Spleen (tissue), 11 donors: ENCODE results near the gene MAEA. TPM values are rescaled to one million over a fixed set of nuclear protein-coding genes. Genes with fewer than 3 reads are reported as not detected.

ENCODE experiments used
- DNase-seq: peaks from one replicate; pipeline ENCODE4 v3.0.0-alpha.2; 2020
- H3K27ac ChIP-seq, 8 donors: fragments of 200-600 bp; sonication (generic) in 7 of 8; 1 replicate in 4 of 8; 2 replicates in 4 of 8; pipeline versions ENCODE4 v1.5.0 to v1.8.0; 2016 to 2021; ENCODE audit warnings: inconsistent platforms in 4 of 8, mild to moderate bottlenecking in 4 of 8, moderate library complexity in 1 of 8
- H3K27me3 ChIP-seq, 7 donors: fragments of 200-600 bp; sonication (generic) in 6 of 7; replicated peaks in 1 of 7; 1 replicate in 4 of 7; 2 replicates in 3 of 7; pipeline versions ENCODE4 v1.5.0 to v1.8.0; 2016 to 2021; ENCODE audit warnings: inconsistent platforms in 3 of 7, mild to moderate bottlenecking in 1 of 7
- H3K36me3 ChIP-seq, 6 donors: fragments of 200-600 bp; sonication (generic) in 5 of 6; 1 replicate in 4 of 6; 2 replicates in 2 of 6; pipeline versions ENCODE4 v1.5.0 to v1.8.0; 2016 to 2021; ENCODE audit warnings: inconsistent platforms in 2 of 6
- H3K4me1 ChIP-seq, 6 donors: fragments of 200-600 bp; sonication (generic) in 5 of 6; 1 replicate in 3 of 6; 2 replicates in 3 of 6; pipeline versions ENCODE4 v1.5.0 to v1.8.0; 2016 to 2021; ENCODE audit warnings: inconsistent platforms in 3 of 6
- H3K4me3 ChIP-seq, 8 donors: fragments of 200-600 bp; sonication (generic) in 7 of 8; 1 replicate in 4 of 8; 2 replicates in 4 of 8; pipeline versions ENCODE4 v1.5.0 to v1.8.0; 2016 to 2021; ENCODE audit warnings: inconsistent platforms in 4 of 8, mild to moderate bottlenecking in 4 of 8, moderate library complexity in 2 of 8
- H3K9me3 ChIP-seq, 8 donors: fragments of 200-600 bp; sonication (generic) in 7 of 8; 1 replicate in 4 of 8; 2 replicates in 4 of 8; pipeline versions ENCODE4 v1.5.0 to v1.8.0; 2016 to 2021; ENCODE audit warnings: inconsistent platforms in 4 of 8
- CTCF ChIP-seq, 11 experiments: fragments of 200-600 bp in 7 of 11; fragments of 450-650 bp in 4 of 11; sonication (generic) in 4 of 11; IDR thresholded peaks in 8 of 11; conservative IDR thresholded peaks in 3 of 11; 1 replicate in 7 of 11; 2 replicates in 4 of 11; pipeline versions ENCODE4 v1.4.0 to v1.8.0; 2016 to 2021; ENCODE audit warnings: antibody characterized with exemption in 11 of 11, inconsistent platforms in 4 of 11, mild to moderate bottlenecking in 1 of 11
- POLR2A ChIP-seq, 3 donors: fragments of 450-650 bp; IDR thresholded peaks; one replicate each; pipeline ENCODE4 v1.5.1; 2017; ENCODE audit warnings: antibody characterized with exemption in 3 of 3, mild to moderate bottlenecking in 1 of 3
- POLR2AphosphoS5 ChIP-seq, 3 donors: sonication (generic); formaldehyde crosslinking; IDR thresholded peaks; one replicate each; pipeline ENCODE4 v1.5.1; 2017; ENCODE audit warnings: antibody characterized with exemption in 3 of 3
- WGBS, 5 donors: extraction: QIAGEN DNeasy Blood & Tissue Kit in 3 of 5; methylation state at CpG; one replicate each; pipeline versions ENCODE4 v1.1.5 to v1.1.7; 2013 to 2018; 5-methylcytosine and 5-hydroxymethylcytosine counted together
- intact Hi-C: fragments of 100-400 bp; cut with DNase I; formaldehyde crosslinking; loops from one replicate; pipeline ENCODE4 v1.15.0; 2023; ENCODE audit warnings: low total_unique reads
- polyA plus RNA-seq, 3 donors: library from polyadenylated mRNA; stranded (reverse); fragments of 200-250 nt; gene quantifications; one replicate each; pipeline ENCODE4 v1.2.1, GENCODE V29; 2013
- total RNA-seq, 7 donors: library from RNA; depleted of rRNA in 3 of 7; stranded (reverse); fragments of >200 nt in 3 of 7; fragmentation: NEBNext Ultra II Directional in 4 of 7; extraction: Animal tissue kit (Norgen Biotek cat#: 25700) in 4 of 7; gene quantifications; one replicate each; pipeline versions ENCODE4 v1.1.0 to v1.2.1, GENCODE V29; 2016 to 2021
- donor health status: healthy with polysubstance abuse.
- donor health status: DM: no; HTN: no; CAD: no; lungs with moderate emphysema.
- donor health status: DM: no; HTN: no; CAD: no.
- donor health status: Bipolar disorder and iron deficiency.
- donor health status: healthy.
- donor health status: DM: no; HTN: no; CAD: no.
- donor health status: DM: yes; HTN: yes; CAD: no.

MAEA gene
- total and polyA plus RNA-seq, 10 donors = 46.6 to 112 (median 80.1) TPM

GRCh38 chr4:1297456-1298325 is 8.0 kb downstream of the MAEA start:
- intact Hi-C loops = loop anchor here (10.0 kb wide), 1 partner anchor 47 kb away; the partner anchor contains the start of gene UVSSA
- peak overlapping the region in 3 of 8 donors; percentile 57 to 95 (median 93) for H3K27ac ChIP-seq
- 75 to 90% (median 89%) methylated on average over 32 of the region's 32 CpGs for WGBS, 5 donors
- H3K9me3 ChIP-seq = no peaks in the 10 kb centered on the region
- H3K36me3 ChIP-seq = peaks cover 0 to 74% (median 41%) of the 10 kb centered on the region in 6 donors
- H3K27me3 ChIP-seq = no peaks in the 10 kb centered on the region
- H3K4me3 ChIP-seq = no peak overlapping the region
- peak; percentile 69 for DNase-seq
- peaks cover 17 to 96% (median 69%) of the 10 kb centered on the region in 6 donors for H3K4me1 ChIP-seq
- TF ChIP-seq CTCF (IDR thresholded peaks at IDR 0.05 in 8 of 11, conservative IDR thresholded peaks at IDR 0.05 in 3 of 11) (no peak), POLR2AphosphoS5 (IDR thresholded peaks at IDR 0.05) (no peak), POLR2A (IDR thresholded peaks at IDR 0.05) (no peak)

- no peak for TF ChIP-seq POLR2AphosphoS5 (IDR thresholded peaks at IDR 0.05)
- no peak for TF ChIP-seq CTCF (IDR thresholded peaks at IDR 0.05 in 8 of 11, conservative IDR thresholded peaks at IDR 0.05 in 3 of 11)
- TF ChIP-seq POLR2A (IDR thresholded peaks at IDR 0.05) = no peak
- 91 to 99% (median 93%) methylated on average over 7 of the region's 7 CpGs for WGBS, 5 donors
- peaks cover 14 to 90% (median 62%) of the 10 kb centered on the region in 6 donors for H3K4me1 ChIP-seq
- peaks cover 0 to 72% (median 41%) of the 10 kb centered on the region in 6 donors for H3K36me3 ChIP-seq
- peak; percentile 64 for DNase-seq
- peak overlapping the region in 3 of 8 donors; percentile 57 to 95 (median 93) for H3K27ac ChIP-seq
- H3K4me3 ChIP-seq = no peak overlapping the region
- H3K9me3 ChIP-seq = no peaks in the 10 kb centered on the region
- H3K27me3 ChIP-seq = no peaks in the 10 kb centered on the region
- intact Hi-C loops = loop anchor here (10.0 kb wide), 1 partner anchor 46 kb away; the partner anchor contains the start of gene UVSSA
Observed at GRCh38 chr4:1298461-1298860, 8.8 kb downstream of the MAEA start.

GRCh38 chr4:1299301-1299860 is 9.7 kb downstream of the MAEA start:
- no peak for TF ChIP-seq POLR2A (IDR thresholded peaks at IDR 0.05)
- TF ChIP-seq POLR2AphosphoS5 (IDR thresholded peaks at IDR 0.05) = peak in 2 of 3 donors; percentile 14 to 25
- peaks cover 7 to 85% (median 52%) of the 10 kb centered on the region in 6 donors for H3K4me1 ChIP-seq
- peak overlapping the region in 7 of 8 donors; percentile 75 to 95 (median 92) for H3K27ac ChIP-seq
- peaks cover 0 to 69% (median 41%) of the 10 kb centered on the region in 6 donors for H3K36me3 ChIP-seq
- WGBS, 5 donors = 81 to 89% (median 88%) methylated on average over 11 to 15 of the region's 15 CpGs
- no peaks in the 10 kb centered on the region for H3K9me3 ChIP-seq
- DNase-seq = peak; percentile 54
- H3K27me3 ChIP-seq = no peaks in the 10 kb centered on the region
- peak overlapping the region in 1 of 8 donors; percentile 58 for H3K4me3 ChIP-seq
- intact Hi-C loops = loop anchor here (10.0 kb wide), 1 partner anchor 45 kb away; the partner anchor contains the start of gene UVSSA

GRCh38 chr4:1300466-1301455 is 11.1 kb downstream of the MAEA start:
- WGBS, 5 donors = 62 to 85% (median 78%) methylated on average over 39 to 40 of the region's 40 CpGs
- H3K36me3 ChIP-seq = peaks cover 0 to 81% (median 42%) of the 10 kb centered on the region in 6 donors
- peak; percentile 90 for DNase-seq

More at GRCh38 chr4:1300466-1301455, 11.1 kb downstream of the MAEA start:
- TF ChIP-seq POLR2A (IDR thresholded peaks at IDR 0.05) = no peak
- TF ChIP-seq POLR2AphosphoS5 (IDR thresholded peaks at IDR 0.05) = peak; percentile 63 to 89 (median 67)
- peaks cover 0 to 85% (median 45%) of the 10 kb centered on the region in 6 donors for H3K4me1 ChIP-seq
- peak overlapping the region; percentile 8 to 95 (median 88) for H3K27ac ChIP-seq
- intact Hi-C loops = no loop called here
- H3K9me3 ChIP-seq = no peaks in the 10 kb centered on the region
- H3K4me3 ChIP-seq = peak overlapping the region in 1 of 8 donors; percentile 58
- H3K27me3 ChIP-seq = no peaks in the 10 kb centered on the region
